Transverse colon (tissue), 3 donors: ENCODE results near the gene LRP1B.

Experiments used
- POLR2A ChIP-seq: fragments of 450-650 bp; IDR thresholded peaks from one replicate; pipeline ENCODE4 v1.6.1; 2016; ENCODE audit warnings: antibody characterized with exemption, mild to moderate bottlenecking, moderate library complexity
- TF ChIP-seq, protein P1 (sequence below), 5 experiments: fragments of 200-600 bp in 3 of 5; fragments of 450-650 bp in 2 of 5; sonication (generic) in 3 of 5; IDR thresholded peaks; 1 replicate in 2 of 5; 2 replicates in 3 of 5; pipeline ENCODE4 v1.5.1; 2016 to 2017; ENCODE audit warnings: antibody characterized with exemption in 5 of 5, inconsistent platforms in 3 of 5, mild to moderate bottlenecking in 2 of 5, moderate library complexity in 1 of 5

DNA sequence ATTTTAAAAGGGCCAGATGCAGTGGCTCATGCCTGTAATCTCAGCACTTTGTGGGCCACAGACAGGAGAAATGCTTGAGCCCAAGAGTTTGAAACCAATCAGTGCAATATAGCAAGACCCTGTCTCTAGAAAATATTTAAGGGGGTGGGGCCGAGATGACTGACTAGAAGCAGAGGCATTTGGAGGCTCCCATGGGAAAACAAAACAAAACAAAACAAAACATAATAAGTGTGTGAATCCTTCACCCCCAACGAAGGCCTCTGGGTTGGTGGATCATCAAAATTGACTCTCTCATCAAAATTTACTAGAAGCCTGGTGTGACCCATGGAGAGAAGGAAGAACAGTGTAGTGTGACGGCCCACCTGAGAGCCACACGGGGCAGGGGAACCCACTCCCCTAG lies 560.9 kb downstream of the LRP1B start:
- no peak for TF ChIP-seq POLR2A
- TF ChIP-seq, protein P1, sequence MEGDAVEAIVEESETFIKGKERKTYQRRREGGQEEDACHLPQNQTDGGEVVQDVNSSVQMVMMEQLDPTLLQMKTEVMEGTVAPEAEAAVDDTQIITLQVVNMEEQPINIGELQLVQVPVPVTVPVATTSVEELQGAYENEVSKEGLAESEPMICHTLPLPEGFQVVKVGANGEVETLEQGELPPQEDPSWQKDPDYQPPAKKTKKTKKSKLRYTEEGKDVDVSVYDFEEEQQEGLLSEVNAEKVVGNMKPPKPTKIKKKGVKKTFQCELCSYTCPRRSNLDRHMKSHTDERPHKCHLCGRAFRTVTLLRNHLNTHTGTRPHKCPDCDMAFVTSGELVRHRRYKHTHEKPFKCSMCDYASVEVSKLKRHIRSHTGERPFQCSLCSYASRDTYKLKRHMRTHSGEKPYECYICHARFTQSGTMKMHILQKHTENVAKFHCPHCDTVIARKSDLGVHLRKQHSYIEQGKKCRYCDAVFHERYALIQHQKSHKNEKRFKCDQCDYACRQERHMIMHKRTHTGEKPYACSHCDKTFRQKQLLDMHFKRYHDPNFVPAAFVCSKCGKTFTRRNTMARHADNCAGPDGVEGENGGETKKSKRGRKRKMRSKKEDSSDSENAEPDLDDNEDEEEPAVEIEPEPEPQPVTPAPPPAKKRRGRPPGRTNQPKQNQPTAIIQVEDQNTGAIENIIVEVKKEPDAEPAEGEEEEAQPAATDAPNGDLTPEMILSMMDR (IDR thresholded peaks at IDR 0.05) = no peak
